Fibroblast of the conjunctiva (primary cell): ENCODE data around the gene GGA1.
A peak's percentile ranks its signal among the peaks of the same experiment; 100 is the strongest.

Source experiments
- DNase-seq: peaks from one replicate; pipeline ENCODE4 v3.0.0-alpha.2; 2010; ENCODE audit warnings: low read depth

Gene GGA1

DNA sequence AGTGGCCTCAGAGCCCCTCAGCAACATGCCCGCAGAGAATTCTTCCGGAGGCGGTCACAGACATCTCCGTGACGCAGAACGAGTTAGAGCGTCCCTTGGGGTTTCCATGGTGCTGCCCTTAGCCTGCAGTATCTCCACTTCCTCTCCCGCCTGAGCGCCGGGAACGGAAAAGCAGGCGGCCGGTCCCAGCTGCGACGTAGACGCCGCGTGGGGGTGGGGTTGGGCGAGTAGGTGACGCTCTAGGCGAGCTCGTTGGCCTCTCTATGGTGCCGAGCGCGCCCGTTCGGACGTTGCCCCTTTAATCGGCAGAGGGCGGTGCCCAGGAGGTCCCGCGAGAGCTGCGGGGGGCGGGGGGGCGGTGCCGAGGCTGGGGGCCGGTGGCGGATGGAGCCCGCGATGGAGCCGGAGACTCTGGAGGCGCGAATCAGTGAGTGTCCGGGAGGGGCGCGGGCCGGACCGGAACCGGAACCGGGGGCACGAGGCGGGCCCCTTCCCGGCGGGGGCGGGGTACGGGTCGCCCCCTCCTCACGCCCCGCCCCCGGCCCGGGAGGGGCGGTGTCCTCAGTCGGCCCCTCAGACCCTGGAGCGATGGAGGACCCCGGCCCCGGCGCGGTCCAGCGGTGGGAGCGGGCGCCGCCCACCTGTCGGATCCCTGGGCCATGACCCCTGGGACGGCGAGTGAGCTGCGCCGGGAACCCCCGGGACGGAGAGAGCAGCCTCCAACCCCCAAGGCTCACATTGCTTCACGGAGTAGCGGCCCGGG lies at the start of gene GGA1:
GGA1 (plus strand) TSS at position 358 of the 763 bp plus-strand sequence; CDS start at position 385, 27 bp downstream.
- DNase-seq, result peak; percentile 94

- DNase-seq, result no peak
Measured at GRCh38 chr22:37559521-37559900, 49.1 kb upstream of the GGA1 start.

DNA sequence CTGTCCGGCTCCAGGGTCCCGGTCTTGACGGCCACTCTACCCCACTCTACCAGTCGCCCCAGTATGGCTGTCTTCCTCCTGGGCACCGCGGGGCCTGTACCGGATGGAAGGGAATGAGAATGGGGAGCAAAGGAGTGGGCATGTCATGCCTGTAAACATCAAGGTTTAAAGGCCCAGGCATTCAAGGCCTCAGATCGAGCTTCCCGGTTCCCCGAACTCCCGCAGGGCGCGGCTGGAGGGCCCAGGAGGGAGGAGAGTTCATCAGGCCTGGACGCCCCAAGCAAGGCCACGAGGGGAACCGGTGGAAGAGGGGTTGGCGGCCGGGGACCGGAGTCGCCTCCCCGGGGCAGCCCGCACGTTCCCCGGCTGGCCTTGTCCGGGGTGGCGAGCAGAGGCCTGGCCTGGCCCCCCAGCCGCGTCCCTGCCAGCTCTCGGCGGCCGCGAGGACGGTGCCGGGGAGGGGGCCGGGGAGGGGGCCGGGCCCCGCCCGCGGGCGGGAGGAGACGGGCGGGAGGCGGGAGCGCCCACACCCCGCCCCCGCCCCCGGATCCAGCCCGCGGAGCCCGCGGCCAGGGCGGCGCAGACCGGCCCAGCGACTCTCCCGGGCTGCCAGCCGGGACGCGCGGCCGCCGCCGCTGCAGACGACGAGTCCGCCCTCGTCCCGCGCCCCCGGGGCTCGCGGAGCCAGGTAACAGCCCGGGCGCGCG lies 48.6 kb upstream of the GGA1 start, which contains the start of gene CDC42EP1:
CDC42EP1 (plus strand) TSS at position 580 of the 707 bp plus-strand sequence. CDS start 5,870 bp downstream, outside the sequence.
- DNase-seq, result no peak

GRCh38 chr22:37560608-37561211 lies 47.9 kb upstream of the GGA1 start:
- DNase-seq, result no peak

DNA sequence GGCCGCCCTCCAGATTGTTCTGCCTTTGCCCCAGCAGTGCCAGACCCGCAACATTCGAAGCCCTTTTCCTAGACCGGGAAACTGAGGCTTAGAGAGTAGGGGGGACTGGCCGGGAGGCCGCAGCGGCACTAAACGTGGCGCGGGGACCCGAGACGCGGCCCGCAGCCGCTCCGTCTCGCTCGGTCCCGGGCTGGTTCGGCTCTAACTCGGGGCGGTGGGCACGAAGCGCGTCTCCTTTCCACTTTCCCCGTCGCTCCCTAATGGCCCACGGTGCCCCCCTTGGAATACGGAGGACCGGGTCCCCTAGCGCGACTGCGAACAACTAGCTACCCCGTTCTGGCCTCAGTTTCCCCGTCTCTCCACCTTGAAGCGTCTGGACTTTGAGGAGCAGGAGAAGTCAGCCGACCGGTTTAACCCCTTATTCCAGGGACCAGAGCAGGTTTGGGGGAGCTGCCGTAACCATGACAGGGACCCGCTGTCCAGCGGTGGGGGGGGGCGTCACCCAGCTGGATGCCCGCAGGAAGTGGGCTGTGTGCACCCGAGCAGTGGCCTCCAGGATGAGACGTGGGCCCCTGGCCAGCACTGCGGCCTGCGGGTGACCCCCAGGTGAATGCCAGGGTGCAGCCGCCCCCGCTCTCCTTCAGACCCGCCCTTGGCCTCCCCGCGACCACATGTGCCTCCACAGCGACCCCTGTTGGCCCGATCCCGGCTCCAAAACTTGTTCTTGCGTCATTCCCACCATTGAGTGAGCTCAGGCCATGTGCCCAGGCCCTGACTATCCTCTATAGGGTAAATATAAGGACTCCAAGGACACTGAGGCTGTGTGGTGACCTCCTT lies 47.2 kb upstream of the GGA1 start:
- peak; percentile 79 for DNase-seq

DNA sequence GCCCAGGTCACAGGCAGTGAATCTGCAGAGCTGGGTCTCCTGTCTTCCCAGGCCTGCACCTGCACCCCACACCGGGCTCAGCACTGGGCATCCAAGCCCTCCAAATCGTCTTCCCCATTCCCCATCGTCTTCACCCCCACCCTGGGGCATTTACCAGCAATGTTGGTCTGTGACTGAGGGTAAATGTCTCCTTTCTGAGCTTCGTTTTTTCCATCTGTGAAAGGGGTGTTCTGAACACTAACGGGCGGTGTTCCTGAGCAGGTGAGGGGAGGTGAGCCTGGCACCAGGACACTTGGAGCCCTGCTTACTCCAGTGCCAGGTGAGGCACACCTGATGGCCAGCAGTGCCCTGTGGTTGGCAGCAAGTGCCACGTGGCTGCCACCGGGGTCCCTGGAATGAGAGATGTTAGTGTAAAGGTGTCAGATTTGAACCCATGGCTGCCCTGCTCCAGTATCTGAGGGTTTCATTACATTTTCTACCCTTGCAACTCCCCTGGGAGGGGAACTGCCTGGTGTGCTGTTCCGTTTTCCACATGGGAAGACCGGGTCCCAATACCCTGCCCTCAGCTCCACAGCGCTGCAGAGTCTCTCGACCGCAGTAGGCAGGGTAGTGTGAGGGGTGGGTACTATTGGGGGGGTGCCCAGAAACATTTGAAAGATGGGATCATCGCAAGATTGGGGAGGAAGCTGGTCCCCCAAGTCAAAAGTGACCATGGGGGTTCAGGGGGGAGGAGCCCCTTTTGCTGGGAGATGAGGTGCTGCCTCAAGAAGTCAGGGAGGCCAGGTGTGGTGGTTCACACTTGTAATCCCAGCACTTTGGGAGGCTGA lies 46.4 kb upstream of the GGA1 start:
- DNase-seq, result no peak

DNA sequence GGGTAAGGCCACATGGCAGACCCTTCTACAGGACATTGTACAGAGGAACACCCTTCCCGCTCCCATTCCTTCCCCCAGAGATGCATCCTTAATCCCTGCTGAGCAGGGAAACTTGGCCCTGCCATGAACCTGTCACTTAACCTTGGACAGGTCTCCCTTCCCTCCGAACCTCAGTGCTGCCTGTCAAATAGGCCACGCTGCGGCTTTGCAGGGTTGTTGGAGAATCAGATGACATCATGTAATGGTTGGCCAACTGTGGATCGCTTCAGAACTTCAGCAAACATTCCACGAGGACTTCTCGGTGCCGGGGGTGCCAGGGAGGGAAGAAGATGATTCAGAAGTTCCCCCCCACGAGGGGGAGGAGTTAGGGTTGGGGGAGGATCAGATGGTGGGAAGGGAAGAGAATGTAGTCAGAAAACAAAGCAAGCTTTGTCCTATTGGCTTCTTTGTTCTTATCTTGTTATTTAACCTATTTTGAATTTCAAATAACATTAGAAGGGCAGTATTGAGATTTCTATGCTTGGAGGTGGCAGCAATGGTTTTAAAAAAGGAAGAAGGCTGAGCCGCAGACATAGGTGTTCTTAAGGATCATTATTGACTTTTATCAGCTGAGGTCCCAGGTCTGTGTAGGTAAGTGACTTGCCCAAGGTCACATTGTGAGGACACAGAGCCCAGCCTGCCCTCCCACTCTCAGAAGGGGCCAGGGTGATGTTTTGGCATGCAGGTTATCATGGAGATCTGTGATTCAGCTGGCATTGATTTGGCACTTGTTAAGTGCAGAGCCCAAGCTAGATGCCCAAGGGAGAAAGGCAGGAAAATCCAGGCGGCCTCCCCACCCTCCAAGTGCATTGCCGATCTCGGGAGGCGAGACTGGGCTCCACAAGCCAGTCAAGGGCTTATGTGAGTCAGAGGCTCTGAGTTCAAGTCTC lies 45.2 kb upstream of the GGA1 start:
- DNase-seq, result peak; percentile 82

DNA sequence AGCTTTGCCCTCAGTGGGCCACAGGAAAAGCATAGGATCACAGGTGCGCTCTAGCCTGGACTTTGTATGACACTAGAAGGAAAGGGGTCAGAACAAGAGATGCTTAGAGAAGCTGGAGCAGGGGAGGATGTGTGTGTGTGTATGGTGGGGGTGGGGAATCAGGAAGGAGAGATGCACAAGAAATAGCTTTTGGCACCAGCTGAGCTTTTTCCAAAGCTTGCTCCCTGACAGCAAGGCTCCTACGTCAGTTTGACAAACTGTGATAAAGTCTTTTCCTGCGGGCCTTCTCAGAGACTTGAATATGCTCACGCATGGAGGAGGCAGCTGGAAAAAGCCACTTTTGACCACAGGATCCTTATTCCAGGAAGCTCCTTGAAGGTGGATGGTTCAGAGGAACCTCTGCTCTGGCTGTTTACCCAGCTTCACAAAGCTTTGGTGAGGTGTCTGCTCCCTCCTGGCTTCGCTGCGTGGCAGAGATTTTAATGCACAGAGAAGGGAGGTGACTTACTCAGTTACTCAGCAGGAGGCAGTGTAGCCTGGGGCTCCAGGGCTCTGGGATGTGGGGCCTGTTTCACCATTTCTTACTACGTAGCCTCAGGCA lies 44.4 kb upstream of the GGA1 start:
- no peak for DNase-seq

DNA sequence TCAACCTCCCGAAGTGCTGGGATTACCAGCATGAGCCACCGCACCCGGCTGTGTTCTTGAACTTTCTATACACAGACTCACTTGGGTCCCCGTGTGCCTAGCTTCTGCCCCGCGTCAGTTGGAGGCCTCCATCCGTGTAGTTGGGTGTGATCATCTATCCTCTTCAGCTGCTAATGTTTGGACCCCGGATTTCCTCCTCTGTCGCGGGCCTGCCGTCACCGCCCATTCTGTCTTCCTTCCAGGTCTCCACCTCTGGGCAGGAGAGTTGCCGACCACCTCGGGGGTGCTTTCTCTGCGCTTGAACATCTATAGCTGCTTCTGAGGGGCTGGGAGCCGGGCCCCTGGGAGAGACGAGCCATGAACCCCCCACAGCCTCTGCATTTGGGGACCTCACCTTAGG lies 42.8 kb upstream of the GGA1 start:
- no peak for DNase-seq

GRCh38 chr22:37566329-37566837 lies 42.3 kb upstream of the GGA1 start:
- DNase-seq, result no peak

DNA sequence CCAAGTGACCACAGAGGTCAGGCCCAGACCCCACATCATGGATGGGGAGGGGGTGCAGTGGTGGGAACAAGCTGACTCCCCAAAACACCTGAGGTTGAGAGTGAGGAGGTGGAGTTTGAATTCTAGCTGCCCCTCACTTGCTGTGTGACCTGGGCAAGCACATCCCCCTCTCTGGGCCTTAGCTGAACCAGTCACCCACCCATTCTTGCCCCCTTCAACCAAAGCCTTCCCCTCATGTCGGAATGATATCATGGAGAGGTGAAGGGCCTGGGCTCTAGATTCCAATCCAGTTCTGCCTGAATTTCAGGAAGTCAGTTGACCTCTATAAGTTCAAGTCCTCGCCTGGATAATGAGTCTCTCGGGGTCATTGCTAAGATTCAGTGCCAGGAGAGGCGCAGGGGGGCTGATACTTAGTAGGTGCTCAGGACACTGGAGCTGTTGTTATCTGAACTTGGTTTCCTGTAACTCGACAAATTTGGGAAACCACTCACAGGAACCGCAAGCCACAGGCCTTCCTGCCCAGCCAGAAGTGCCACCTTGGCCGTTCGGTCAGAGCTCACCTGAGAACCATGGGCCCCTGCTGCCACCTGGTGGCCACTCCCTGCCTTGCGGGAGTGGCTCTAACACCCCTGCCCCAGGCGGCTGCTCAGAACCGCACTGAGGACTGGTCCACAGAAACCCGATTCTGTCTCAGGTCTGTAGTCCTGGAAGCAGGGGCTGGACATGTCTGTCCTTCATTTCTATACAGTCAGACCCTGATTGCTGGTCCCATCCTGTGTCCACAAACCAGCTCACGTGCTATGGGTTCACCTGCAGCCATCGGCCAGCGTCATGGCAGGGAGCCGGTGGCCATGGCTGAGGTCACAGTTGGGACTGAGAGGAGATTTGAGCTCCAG lies 41.5 kb upstream of the GGA1 start:
- DNase-seq, result no peak

- DNase-seq, result no peak
Measured at GRCh38 chr22:37568012-37568411, 40.6 kb upstream of the GGA1 start.

- DNase-seq, result no peak
Measured at GRCh38 chr22:37568448-37569008, 40.1 kb upstream of the GGA1 start.

DNA sequence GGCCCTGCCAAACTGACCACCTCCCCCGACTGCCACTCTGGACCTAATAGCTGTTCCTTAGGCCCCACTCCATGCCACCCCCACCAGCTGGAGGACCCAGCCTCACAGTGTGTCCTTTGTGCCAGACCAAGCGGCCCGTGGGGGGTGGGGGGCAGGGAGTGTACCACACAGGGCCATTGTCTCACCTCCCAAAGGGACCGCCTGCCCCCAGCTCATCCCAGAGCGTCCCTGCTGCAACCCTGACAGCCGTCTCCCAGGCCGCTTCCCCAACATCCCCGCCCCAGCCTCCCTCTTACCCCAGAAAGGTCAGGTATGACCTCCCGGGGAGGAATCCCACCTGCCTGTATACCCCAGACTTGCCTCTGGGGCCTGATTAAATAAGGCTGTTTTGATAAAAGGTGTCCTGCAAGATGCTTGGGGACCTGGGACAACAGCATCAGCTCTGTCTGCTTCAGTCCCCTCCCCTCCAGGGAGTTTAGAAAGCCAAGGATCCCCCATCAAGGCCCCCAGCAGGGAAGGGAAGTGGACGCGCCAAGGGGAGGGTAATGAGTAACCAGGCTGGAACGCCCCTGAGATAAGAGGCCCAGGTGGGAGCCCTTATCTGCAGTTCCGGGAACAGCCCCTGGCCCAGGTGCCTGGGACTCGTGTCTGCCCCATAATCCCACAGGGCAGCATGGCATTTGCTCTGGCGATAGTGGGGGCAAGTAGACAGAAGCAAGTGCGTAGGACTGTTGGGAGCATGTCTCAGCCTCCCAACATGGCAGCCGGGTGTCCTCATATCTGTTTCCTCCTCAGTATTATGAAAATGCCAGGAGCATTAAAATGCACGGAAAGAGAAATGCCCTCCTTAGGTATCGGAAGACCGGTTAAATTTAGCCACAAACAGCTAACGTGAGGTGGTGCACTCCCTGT lies 39.4 kb upstream of the GGA1 start:
- DNase-seq, result no peak

- no peak for DNase-seq
Measured at GRCh38 chr22:37569921-37570660, 38.5 kb upstream of the GGA1 start.

GRCh38 chr22:37570661-37570976 lies 38.0 kb upstream of the GGA1 start:
- no peak for DNase-seq
